ENCODE data around the gene TMPRSS3. TPM values are rescaled to one million over a fixed set of nuclear protein-coding genes. Genes with fewer than 3 reads are reported as not detected.
A peak's percentile ranks its signal among the peaks of the same experiment; 100 is the strongest.

The TMPRSS3 gene
- total RNA-seq, 5 donors from 2014 or later (not counting 1 experiment from before 2014, with no cell fraction given), result 1.2 to 2.4 (median 1.7) TPM

- Mint-ChIP-seq H3K27me3 (no peaks in the 10 kb centered on the region), H3K36me3 (peaks cover 68% of the 10 kb centered on the region), H3K4me3 (no peak overlapping the region), H3K4me1 (peaks cover 34 to 50% (median 42%) of the 10 kb centered on the region in 3 donors), H3K9me3 (no peaks in the 10 kb centered on the region), H3K27ac (peak overlapping the region; percentile 80 to 82)
- Histone ChIP-seq H3K4me1 (ENCODE audit: control insufficient read depth in 1 of 2, extremely low read depth in 1 of 2, insufficient read depth in 2 of 2, low read length in 2 of 2) (peaks cover 0 to 30% of the 10 kb centered on the region in 2 experiments), H3K27me3 (replicated peaks in 1 of 2; ENCODE audit: control insufficient read depth in 2 of 2, extremely low read depth in 1 of 2, insufficient read depth in 2 of 2, low read length in 1 of 2) (no peaks in the 10 kb centered on the region), H3K36me3 (ENCODE audit: control insufficient read depth in 2 of 2, extremely low read depth in 1 of 2, insufficient read depth in 1 of 2, low read length in 1 of 2) (peaks cover 15 to 92% of the 10 kb centered on the region in 2 donors), H3K4me3 (ENCODE audit: control insufficient read depth in 1 of 2, extremely low read depth in 1 of 2, low read length in 1 of 2) (no peak overlapping the region), H3K9me3 (no peaks in the 10 kb centered on the region), H3K27ac (ENCODE audit: low read length) (peak overlapping the region; percentile 21)
- DNase-seq (no peak), ATAC-seq (replicated peaks in 1 of 4) (no peak)
- POLR2A ChIA-PET, result no interaction called here
- CTCF ChIA-PET, result no interaction called here
- 50% methylated on average over 9 of the region's 12 CpGs for WGBS (ENCODE audit: insufficient coverage)
These were observed 44.4 kb upstream of the TMPRSS3 start for GRCh38 chr21:42440187-42440792.

GRCh38 chr21:42439284-42440186 is 43.7 kb upstream of the TMPRSS3 start:
- no peak overlapping the region for H3K4me3 Mint-ChIP-seq
- peaks cover 1 to 36% of the 10 kb centered on the region in 2 experiments for H3K4me1 ChIP-seq (ENCODE audit: control insufficient read depth in 1 of 2, extremely low read depth in 1 of 2, insufficient read depth in 2 of 2, low read length in 2 of 2)
- H3K27ac ChIP-seq (ENCODE audit: low read length), result peak overlapping the region; percentile 21
- no peaks in the 10 kb centered on the region for H3K9me3 Mint-ChIP-seq
- WGBS (ENCODE audit: insufficient coverage), result 67% methylated on average over 15 of the region's 17 CpGs
- peaks cover 14 to 92% of the 10 kb centered on the region in 2 donors for H3K36me3 ChIP-seq (ENCODE audit: control insufficient read depth in 2 of 2, extremely low read depth in 1 of 2, insufficient read depth in 1 of 2, low read length in 1 of 2)
- peaks cover 73% of the 10 kb centered on the region for H3K36me3 Mint-ChIP-seq
- no peaks in the 10 kb centered on the region for H3K27me3 Mint-ChIP-seq
- POLR2A ChIA-PET, result no interaction called here
- ATAC-seq (replicated peaks in 1 of 4) (peak in 2 of 4 experiments; percentile 35 to 39), DNase-seq (no peak)
- CTCF ChIA-PET, result interaction anchor here in 1 of 2 donors (0.6 kb wide), 1 partner anchor 130 kb away, joined by 4 read pairs; no protein-coding TSS in a partner anchor
- H3K27me3 ChIP-seq (replicated peaks in 1 of 2; ENCODE audit: control insufficient read depth in 2 of 2, extremely low read depth in 1 of 2, insufficient read depth in 2 of 2, low read length in 1 of 2), result no peaks in the 10 kb centered on the region
- peaks cover 42 to 56% (median 50%) of the 10 kb centered on the region in 3 donors for H3K4me1 Mint-ChIP-seq
- H3K27ac Mint-ChIP-seq, result peak overlapping the region; percentile 80 to 82
- H3K4me3 ChIP-seq (ENCODE audit: control insufficient read depth in 1 of 2, extremely low read depth in 1 of 2, low read length in 1 of 2), result no peak overlapping the region
- no peaks in the 10 kb centered on the region for H3K9me3 ChIP-seq

GRCh38 chr21:42438316-42439205 is 42.7 kb upstream of the TMPRSS3 start:
- peaks cover 79% of the 10 kb centered on the region for H3K36me3 Mint-ChIP-seq
- CTCF ChIA-PET, result interaction anchor here (0.6 kb wide), 2 partner anchors 43 to 129 kb away, joined by 4 to 7 read pairs; no protein-coding TSS in a partner anchor

GRCh38 chr21:42437786-42438185 is 41.9 kb upstream of the TMPRSS3 start:
- Histone ChIP-seq H3K27ac (ENCODE audit: low read length) (no peak overlapping the region), H3K27me3 (replicated peaks in 1 of 2; ENCODE audit: control insufficient read depth in 2 of 2, extremely low read depth in 1 of 2, insufficient read depth in 2 of 2, low read length in 1 of 2) (no peaks in the 10 kb centered on the region), H3K4me3 (ENCODE audit: control insufficient read depth in 1 of 2, extremely low read depth in 1 of 2, low read length in 1 of 2) (no peak overlapping the region), H3K9me3 (no peaks in the 10 kb centered on the region), H3K4me1 (ENCODE audit: control insufficient read depth in 1 of 2, extremely low read depth in 1 of 2, insufficient read depth in 2 of 2, low read length in 2 of 2) (peaks cover 5 to 36% of the 10 kb centered on the region in 2 experiments), H3K36me3 (ENCODE audit: control insufficient read depth in 2 of 2, extremely low read depth in 1 of 2, insufficient read depth in 1 of 2, low read length in 1 of 2) (peaks cover 5 to 93% of the 10 kb centered on the region in 2 donors)
- ATAC-seq (replicated peaks in 1 of 4) (no peak), DNase-seq (no peak)
- H3K27ac Mint-ChIP-seq, result no peak overlapping the region
- peaks cover 0 to under 1% (median 0%) of the 10 kb centered on the region in 3 donors for H3K9me3 Mint-ChIP-seq
- ChIA-PET CTCF (interaction anchor here in 1 of 2 donors (0.6 kb wide), 1 partner anchor 43 kb away, joined by 7 read pairs; no protein-coding TSS in a partner anchor), POLR2A (no interaction called here)
- 88% methylated on average over 8 of the region's 8 CpGs for WGBS (ENCODE audit: insufficient coverage)
- H3K27me3 Mint-ChIP-seq, result no peaks in the 10 kb centered on the region
- H3K4me3 Mint-ChIP-seq, result no peak overlapping the region
- H3K4me1 Mint-ChIP-seq, result peaks cover 50 to 70% (median 58%) of the 10 kb centered on the region in 3 donors
- peaks cover 79% of the 10 kb centered on the region for H3K36me3 Mint-ChIP-seq

More at GRCh38 chr21:42438316-42439205, 42.7 kb upstream of the TMPRSS3 start:
- no peaks in the 10 kb centered on the region for H3K27me3 Mint-ChIP-seq
- Histone ChIP-seq H3K27me3 (replicated peaks in 1 of 2; ENCODE audit: control insufficient read depth in 2 of 2, extremely low read depth in 1 of 2, insufficient read depth in 2 of 2, low read length in 1 of 2) (no peaks in the 10 kb centered on the region), H3K36me3 (ENCODE audit: control insufficient read depth in 2 of 2, extremely low read depth in 1 of 2, insufficient read depth in 1 of 2, low read length in 1 of 2) (peaks cover 10 to 92% of the 10 kb centered on the region in 2 donors), H3K4me1 (ENCODE audit: control insufficient read depth in 1 of 2, extremely low read depth in 1 of 2, insufficient read depth in 2 of 2, low read length in 2 of 2) (peaks cover 5 to 36% of the 10 kb centered on the region in 2 experiments), H3K27ac (ENCODE audit: low read length) (no peak overlapping the region), H3K9me3 (no peaks in the 10 kb centered on the region), H3K4me3 (ENCODE audit: control insufficient read depth in 1 of 2, extremely low read depth in 1 of 2, low read length in 1 of 2) (no peak overlapping the region)
- H3K27ac Mint-ChIP-seq, result peak overlapping the region; percentile 75 to 82
- no peak for ATAC-seq (replicated peaks in 1 of 4)
- no peak overlapping the region for H3K4me3 Mint-ChIP-seq
- peaks cover 50 to 65% (median 58%) of the 10 kb centered on the region in 3 donors for H3K4me1 Mint-ChIP-seq
- DNase-seq, result no peak
- POLR2A ChIA-PET, result no interaction called here
- WGBS (ENCODE audit: insufficient coverage), result 88% methylated on average over 25 of the region's 25 CpGs
- H3K9me3 Mint-ChIP-seq, result no peaks in the 10 kb centered on the region

- ChIA-PET CTCF (no interaction called here), POLR2A (interaction anchor here in 1 of 2 donors (0.6 kb wide), 1 partner anchor 137 kb away, joined by 4 read pairs; no protein-coding TSS in a partner anchor)
- peaks cover 50 to 76% (median 58%) of the 10 kb centered on the region in 3 donors for H3K4me1 Mint-ChIP-seq
- H3K36me3 ChIP-seq (ENCODE audit: control insufficient read depth in 2 of 2, extremely low read depth in 1 of 2, insufficient read depth in 1 of 2, low read length in 1 of 2), result peaks cover 14 to 93% of the 10 kb centered on the region in 2 donors
- no peaks in the 10 kb centered on the region for H3K27me3 ChIP-seq (replicated peaks in 1 of 2; ENCODE audit: control insufficient read depth in 2 of 2, extremely low read depth in 1 of 2, insufficient read depth in 2 of 2, low read length in 1 of 2)
- DNase-seq (no peak), ATAC-seq (replicated peaks in 1 of 4) (no peak)
- H3K36me3 Mint-ChIP-seq, result peaks cover 79% of the 10 kb centered on the region
- H3K4me3 ChIP-seq (ENCODE audit: control insufficient read depth in 1 of 2, extremely low read depth in 1 of 2, low read length in 1 of 2), result no peak overlapping the region
- no peaks in the 10 kb centered on the region for H3K27me3 Mint-ChIP-seq
- H3K27ac Mint-ChIP-seq, result peak overlapping the region; percentile 63 to 71
- H3K9me3 ChIP-seq, result no peaks in the 10 kb centered on the region
- peaks cover 0 to 7% (median 4%) of the 10 kb centered on the region in 3 donors for H3K9me3 Mint-ChIP-seq
- H3K4me3 Mint-ChIP-seq, result no peak overlapping the region
- H3K4me1 ChIP-seq (ENCODE audit: control insufficient read depth in 1 of 2, extremely low read depth in 1 of 2, insufficient read depth in 2 of 2, low read length in 2 of 2), result peaks cover 5 to 36% of the 10 kb centered on the region in 2 experiments
- no peak overlapping the region for H3K27ac ChIP-seq (ENCODE audit: low read length)
These were observed 41.1 kb upstream of the TMPRSS3 start for GRCh38 chr21:42436914-42437313.
